GM19438 (cell line): ENCODE results near the gene STRN4.

Experiments
- ATAC-seq: cut with Tn5 transposase; IDR thresholded peaks from one replicate; pipeline ENCODE4 v1.9.1; 2021; ENCODE audit warnings: low read depth; ENCODE audit not compliant: unreplicated experiment

Gene STRN4

DNA sequence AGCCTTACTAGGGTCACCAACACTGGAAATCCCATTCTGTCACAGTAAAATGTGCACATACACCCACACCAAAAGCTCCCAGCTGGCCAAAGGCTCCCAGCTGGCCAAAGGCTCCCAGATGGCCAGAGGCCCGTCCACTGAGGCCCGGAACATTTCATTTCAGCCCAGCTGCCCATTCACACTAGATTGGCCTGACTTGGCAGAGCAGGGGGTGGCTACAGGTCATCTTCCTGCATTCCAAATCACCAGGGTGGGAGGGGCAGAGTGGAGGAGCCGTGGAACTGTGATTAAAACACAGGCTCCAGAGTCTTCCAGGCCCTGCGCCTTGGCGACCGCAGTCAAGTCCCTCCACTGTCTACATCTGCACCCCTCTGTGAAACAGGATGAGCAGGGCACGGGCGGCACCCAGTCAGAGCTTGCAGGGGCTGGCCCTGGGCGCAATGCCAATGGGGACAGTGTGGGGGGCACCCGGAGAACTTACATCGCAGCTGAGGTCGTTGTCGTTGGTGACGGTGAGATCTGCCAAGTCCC, 19.2 kb downstream of the STRN4 start:
- ATAC-seq = no peak

GRCh38 chr19:46726551-46726950, 19.7 kb downstream of the STRN4 start:
- no peak for ATAC-seq

DNA sequence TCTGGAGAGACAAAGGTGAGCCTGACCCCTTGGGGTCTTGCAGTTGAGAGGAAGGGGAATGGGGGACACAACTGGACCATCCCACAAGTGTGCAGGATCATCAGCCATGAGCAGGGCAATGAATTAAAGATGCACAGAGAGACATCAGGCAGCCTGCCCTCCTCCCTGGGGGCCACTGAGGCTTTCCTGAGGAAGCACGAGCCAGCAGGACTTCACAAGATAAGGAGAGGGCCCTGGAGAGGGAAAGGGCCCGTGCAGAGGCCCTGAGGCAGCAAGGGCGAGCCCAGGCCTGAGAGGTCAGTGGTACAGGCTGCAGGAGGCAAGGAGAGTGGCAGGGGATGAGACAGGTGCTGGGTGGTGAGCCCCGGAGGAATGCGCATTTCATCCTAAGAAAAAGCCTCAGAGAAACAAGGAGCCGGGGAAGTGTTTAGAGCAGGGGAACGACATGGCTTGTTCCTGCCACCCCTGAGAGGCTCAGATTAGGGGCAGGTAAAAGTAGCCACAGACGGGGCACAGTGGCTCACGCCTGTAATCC, 20.3 kb downstream of the STRN4 start:
- no peak for ATAC-seq

GRCh38 chr19:46725036-46725820, 21.0 kb downstream of the STRN4 start:
- no peak for ATAC-seq

GRCh38 chr19:46724468-46724867, 21.8 kb downstream of the STRN4 start:
- no peak for ATAC-seq

- no peak for ATAC-seq
Measured at GRCh38 chr19:46723471-46723870, 22.8 kb downstream of the STRN4 start.

- ATAC-seq = no peak
Measured at GRCh38 chr19:46723023-46723461, 23.2 kb downstream of the STRN4 start.

GRCh38 chr19:46722421-46723022, 23.7 kb downstream of the STRN4 start:
- no peak for ATAC-seq

DNA sequence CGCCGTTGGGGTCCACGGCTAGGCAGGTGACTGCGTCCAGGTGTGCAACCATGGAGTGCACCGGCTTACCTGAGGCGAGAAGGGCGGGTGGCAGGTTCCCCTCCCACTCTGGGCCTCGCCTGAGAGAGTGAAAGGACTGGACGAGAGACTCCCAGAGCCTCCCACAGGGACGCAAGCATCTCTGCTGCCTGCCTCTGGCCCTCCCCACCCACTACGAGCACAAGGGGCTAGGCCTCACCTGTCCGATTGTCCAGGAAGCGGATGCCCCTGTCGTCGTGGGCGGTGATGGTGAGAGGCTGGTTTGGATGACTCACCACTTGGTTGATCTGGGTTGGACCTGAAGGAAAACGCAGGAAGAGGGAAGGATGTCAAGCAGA, 24.3 kb downstream of the STRN4 start:
- ATAC-seq = no peak

- ATAC-seq = no peak
Measured at GRCh38 chr19:46721269-46722003, 24.8 kb downstream of the STRN4 start.

DNA sequence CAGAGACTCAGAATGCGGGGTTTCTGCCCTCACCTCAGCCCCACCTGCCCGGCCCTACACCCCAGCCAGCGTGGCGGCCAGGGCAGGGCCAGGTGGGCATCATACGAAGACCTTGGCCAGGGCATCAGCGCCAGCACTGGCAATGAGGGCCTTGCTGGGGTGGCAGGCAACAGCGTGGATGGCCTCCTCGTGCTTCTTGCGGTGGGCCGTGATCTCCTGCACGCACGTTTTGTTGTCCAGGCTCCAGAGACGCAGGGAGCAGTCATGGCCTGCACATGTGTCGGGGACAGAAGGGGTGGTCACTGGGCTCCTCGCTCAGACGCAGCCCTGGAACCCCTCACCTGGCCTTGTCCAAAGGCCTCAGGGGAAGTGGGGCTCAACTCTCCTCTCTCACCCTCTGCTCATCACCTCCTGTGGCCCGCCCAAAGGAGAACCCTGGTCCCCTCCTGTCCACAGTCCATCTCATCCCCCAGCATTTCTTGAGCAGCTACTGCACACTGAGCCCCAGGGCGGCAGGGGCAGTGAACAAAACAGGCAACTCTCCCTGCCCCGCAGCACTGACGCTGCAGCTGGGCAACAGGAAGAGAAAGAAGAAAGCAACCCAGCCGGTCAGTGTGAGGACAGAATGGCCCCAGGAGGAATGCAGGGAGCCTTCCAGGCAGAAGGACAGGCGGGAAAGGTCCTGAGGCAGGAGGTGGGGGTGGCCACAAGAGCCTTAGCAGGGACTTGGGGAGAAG, 25.6 kb downstream of the STRN4 start:
- ATAC-seq = no peak

DNA sequence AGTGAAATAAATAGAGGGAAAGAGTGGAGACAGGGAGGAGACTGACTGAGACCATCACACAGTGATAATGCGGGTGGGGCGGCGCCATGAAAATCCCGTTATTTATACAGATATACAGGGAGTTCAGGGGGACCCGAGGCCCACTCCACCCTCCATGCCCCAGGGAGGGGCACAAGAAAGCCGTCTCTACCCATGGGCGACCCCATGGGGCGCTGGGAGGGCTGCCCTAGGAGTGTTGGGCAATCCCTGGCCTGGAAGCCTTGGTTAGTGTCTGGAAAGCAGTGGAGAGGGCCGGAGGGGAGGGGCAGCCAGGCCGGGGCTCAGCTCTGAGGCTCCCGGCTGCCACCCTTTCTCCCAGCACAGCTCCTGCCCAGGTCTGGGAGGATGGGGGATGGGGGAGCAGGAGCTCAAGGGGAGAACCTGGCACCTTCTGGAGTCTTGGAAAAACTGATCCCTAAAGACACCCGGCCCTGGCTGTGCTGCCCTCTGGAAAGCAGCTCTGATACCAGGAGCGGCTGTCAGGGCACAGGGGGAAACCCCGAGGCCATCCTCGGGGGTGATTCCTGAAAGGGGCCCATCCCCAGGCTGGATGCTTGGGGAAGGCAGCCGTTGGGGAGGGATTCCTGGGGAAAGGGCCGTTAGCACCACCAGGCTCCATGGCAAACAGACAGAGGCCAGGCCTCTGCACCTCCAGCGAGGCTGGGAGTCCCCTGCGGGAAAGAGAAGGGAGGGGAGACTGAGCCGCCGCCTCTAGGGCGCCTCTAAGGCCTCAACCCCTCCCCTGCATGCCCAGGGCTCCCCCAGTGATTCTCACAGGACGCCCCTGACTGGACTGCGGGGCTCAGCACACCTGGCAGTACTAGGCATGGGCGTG, 26.4 kb downstream of the STRN4 start:
- ATAC-seq = no peak

DNA sequence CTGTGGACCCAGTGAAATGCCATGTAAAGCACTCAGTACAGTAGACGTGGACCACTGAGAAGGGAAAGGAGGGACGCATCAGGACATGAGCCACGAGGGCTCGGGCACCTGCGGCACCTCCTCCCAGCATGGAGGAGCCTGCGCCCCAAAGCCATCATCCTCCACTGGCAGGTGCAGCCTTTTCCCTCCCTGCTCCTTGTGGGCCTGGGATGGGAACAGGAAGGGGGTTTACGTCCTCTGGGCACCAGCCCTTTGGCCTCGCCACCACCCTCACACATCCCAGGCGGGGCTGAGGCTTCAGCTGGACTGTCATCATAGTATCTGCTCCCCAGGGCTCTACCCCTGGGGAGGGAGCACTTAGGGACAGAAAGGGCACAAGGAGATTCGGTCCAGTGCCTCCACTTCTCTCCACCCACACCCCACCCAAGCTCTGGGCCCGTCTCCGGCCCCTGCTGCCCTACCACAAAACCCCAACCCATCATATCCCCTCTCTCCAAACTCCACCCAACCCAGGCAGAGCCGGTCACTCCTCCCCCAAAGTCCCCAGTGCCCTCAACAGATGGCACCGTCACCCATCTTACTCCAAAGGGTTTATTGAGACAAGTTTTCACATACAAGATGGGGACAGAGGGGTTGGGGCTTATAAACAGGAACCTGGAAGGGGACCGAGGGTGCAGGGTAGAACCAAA, 27.2 kb downstream of the STRN4 start:
- peak; percentile 32 for ATAC-seq

GRCh38 chr19:46718157-46718933, 27.9 kb downstream of the STRN4 start:
- no peak for ATAC-seq

DNA sequence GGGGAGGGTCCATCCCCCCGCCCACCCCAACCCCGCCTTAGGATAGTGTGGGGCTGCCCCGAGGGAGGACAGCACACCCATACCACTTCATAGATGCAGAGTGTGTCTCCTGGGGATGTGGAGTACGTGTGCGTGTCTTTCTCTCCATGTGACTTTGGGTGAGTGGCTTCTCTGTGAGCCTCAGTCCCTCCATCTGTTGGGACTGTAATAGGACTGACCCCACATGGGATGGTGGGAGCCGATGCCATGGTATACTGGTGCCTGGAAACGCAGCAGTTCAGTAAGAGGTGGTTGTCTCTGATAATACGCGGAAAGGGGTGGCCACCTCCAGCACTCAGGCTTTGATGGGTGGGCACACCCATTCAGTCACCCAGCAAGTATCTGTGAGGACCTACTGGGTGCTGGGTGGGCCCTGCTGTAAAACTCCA, 28.5 kb downstream of the STRN4 start:
- ATAC-seq = no peak

- no peak for ATAC-seq
Measured at GRCh38 chr19:46717034-46717715, 29.1 kb downstream of the STRN4 start, which contains the start of gene PRKD2. TSS of gene PRKD2 (minus strand) at chr19:46717114. CDS start at chr19:46716370, 744 bp downstream.

GRCh38 chr19:46716672-46717033, 29.6 kb downstream of the STRN4 start:
- ATAC-seq = no peak
